ENCODE results near the gene SSH2. TPM values are rescaled to one million over a fixed set of nuclear protein-coding genes. Genes with fewer than 3 reads are reported as not detected.
"Not testable (repeated sequence)": the region's sequence is repeated elsewhere in the genome, so short reads cannot be mapped to it uniquely, and the experiment has no call there.

SSH2 gene
- total and polyA plus RNA-seq, 2 donors (not counting 1 experiment from before 2014, with no cell fraction given), result 51.5 to 183 TPM

- Histone ChIP-seq H2AFZ (ENCODE audit: insufficient read depth, low read depth, low read length, poor library complexity, severe bottlenecking) (no peak overlapping the region), H3K4me2 (replicated peaks; ENCODE audit: low read depth, low read length, poor library complexity, severe bottlenecking) (no peak overlapping the region), H3K27me3 (replicated peaks in 1 of 4; ENCODE audit: control extremely low read depth in 1 of 4, control insufficient read depth in 3 of 4, insufficient read depth in 4 of 4, low read length in 3 of 4) (no peaks in the 10 kb centered on the region), H3K4me3 (ENCODE audit: control extremely low read depth in 1 of 5, extremely low read depth in 1 of 5, insufficient read depth in 1 of 5, low read depth in 2 of 5, low read length in 4 of 5) (no peak overlapping the region), H3K27ac (ENCODE audit: low read length in 2 of 2) (no peak overlapping the region), H3K36me3 (replicated peaks in 1 of 2; ENCODE audit: control extremely low read depth in 1 of 2, control insufficient read depth in 1 of 2, extremely low read depth in 1 of 2, insufficient read depth in 2 of 2, low read length in 1 of 2) (peaks cover 12 to 67% of the 10 kb centered on the region in 2 experiments), H3K9me3 (ENCODE audit: control extremely low read depth in 1 of 3, control insufficient read depth in 2 of 3, insufficient read depth in 1 of 3, low read length in 2 of 3) (no peaks in the 10 kb centered on the region), H3K4me1 (ENCODE audit: control insufficient read depth in 2 of 2, insufficient read depth in 2 of 2, low read length in 2 of 2) (no peaks in the 10 kb centered on the region), H4K20me1 (ENCODE audit: control insufficient read depth, insufficient read depth, low read length, poor library complexity, severe bottlenecking) (no peaks in the 10 kb centered on the region), H3K9ac (ENCODE audit: low read length) (no peak overlapping the region), H3K79me2 (ENCODE audit: control insufficient read depth, insufficient read depth, low read length) (peaks cover 10% of the 10 kb centered on the region)
- POLR2A ChIA-PET, result no interaction called here
- DNase-seq (no peak), ATAC-seq (ENCODE audit: low read depth) (no peak)
- no CpG with 5 or more reads among the region's 1 CpG for WGBS (ENCODE audit: insufficient coverage)
- Mint-ChIP-seq H3K27me3 (no peaks in the 10 kb centered on the region), H3K4me3 (no peak overlapping the region), H3K9me3 (ENCODE audit: insufficient read depth) (no peaks in the 10 kb centered on the region), H3K4me1 (peaks cover 4% of the 10 kb centered on the region), H3K27ac (no peak overlapping the region)
- intact Hi-C loops (cut with micrococcal nuclease), result no loop called here
- CTCF ChIA-PET, result interaction anchor here (0.6 to 2.6 kb wide), 10 partner anchors 10 to 189 kb away, joined by 3 to 9 read pairs (median 4); no protein-coding TSS in a partner anchor
- no peak for TF ChIP-seq CTCF (IDR thresholded peaks at IDR 0.05)
Observed at GRCh38 chr17:29653995-29654714, 275.9 kb downstream of the SSH2 start.

- no peak for TF ChIP-seq CTCF (IDR thresholded peaks at IDR 0.05)
- TF ChIP-seq EZH2 (IDR thresholded peaks at IDR 0.05; ENCODE audit: borderline replicate concordance, insufficient read depth, low read depth, low read length, poor library complexity, severe bottlenecking), result no peak
- CTCF ChIA-PET, result interaction anchor here (0.6 to 2.6 kb wide), 6 partner anchors 15 to 150 kb away, joined by 3 to 9 read pairs (median 4); no protein-coding TSS in a partner anchor
- H4K20me1 ChIP-seq (ENCODE audit: control insufficient read depth, insufficient read depth, low read length, poor library complexity, severe bottlenecking), result no peaks in the 10 kb centered on the region
Observed at GRCh38 chr17:29652976-29653375, 277.1 kb downstream of the SSH2 start.

GRCh38 chr17:29651913-29652312, 278.1 kb downstream of the SSH2 start:
- intact Hi-C loops (cut with micrococcal nuclease); H3K4me2 ChIP-seq (replicated peaks; ENCODE audit: low read depth, low read length, poor library complexity, severe bottlenecking); H3K4me3 Mint-ChIP-seq; H2AFZ ChIP-seq (ENCODE audit: insufficient read depth, low read depth, low read length, poor library complexity, severe bottlenecking); H3K4me3 ChIP-seq (ENCODE audit: control extremely low read depth in 1 of 5, extremely low read depth in 1 of 5, insufficient read depth in 1 of 5, low read depth in 2 of 5, low read length in 4 of 5); H3K27ac Mint-ChIP-seq; H3K9me3 ChIP-seq (ENCODE audit: control extremely low read depth in 1 of 3, control insufficient read depth in 2 of 3, insufficient read depth in 1 of 3, low read length in 2 of 3); H3K9ac ChIP-seq (ENCODE audit: low read length); POLR2A ChIA-PET; H3K4me1 ChIP-seq (ENCODE audit: control insufficient read depth in 2 of 2, insufficient read depth in 2 of 2, low read length in 2 of 2); H3K4me1 Mint-ChIP-seq; H3K27ac ChIP-seq (ENCODE audit: low read length in 2 of 2); H3K27me3 ChIP-seq (replicated peaks in 1 of 4; ENCODE audit: control extremely low read depth in 1 of 4, control insufficient read depth in 3 of 4, insufficient read depth in 4 of 4, low read length in 3 of 4); ATAC-seq (ENCODE audit: low read depth); H3K79me2 ChIP-seq (ENCODE audit: control insufficient read depth, insufficient read depth, low read length); H3K9me3 Mint-ChIP-seq (ENCODE audit: insufficient read depth); DNase-seq; H4K20me1 ChIP-seq (ENCODE audit: control insufficient read depth, insufficient read depth, low read length, poor library complexity, severe bottlenecking); H3K27me3 Mint-ChIP-seq: not testable (repeated sequence)
- CTCF ChIA-PET, result interaction anchor here (1.7 kb wide), 1 partner anchor 13 kb away, joined by 7 read pairs; no protein-coding TSS in a partner anchor
- peaks cover 18 to 73% of the 10 kb centered on the region in 2 experiments for H3K36me3 ChIP-seq (replicated peaks in 1 of 2; ENCODE audit: control extremely low read depth in 1 of 2, control insufficient read depth in 1 of 2, extremely low read depth in 1 of 2, insufficient read depth in 2 of 2, low read length in 1 of 2)
- 80% methylated on average over 1 of the region's 7 CpGs for WGBS (ENCODE audit: insufficient coverage)

More at GRCh38 chr17:29652976-29653375, 277.1 kb downstream of the SSH2 start:
- Histone ChIP-seq H3K9me3 (ENCODE audit: control extremely low read depth in 1 of 3, control insufficient read depth in 2 of 3, insufficient read depth in 1 of 3, low read length in 2 of 3) (no peaks in the 10 kb centered on the region), H3K27me3 (replicated peaks in 1 of 4; ENCODE audit: control extremely low read depth in 1 of 4, control insufficient read depth in 3 of 4, insufficient read depth in 4 of 4, low read length in 3 of 4) (no peaks in the 10 kb centered on the region), H3K79me2 (ENCODE audit: control insufficient read depth, insufficient read depth, low read length) (peaks cover 11% of the 10 kb centered on the region), H3K36me3 (replicated peaks in 1 of 2; ENCODE audit: control extremely low read depth in 1 of 2, control insufficient read depth in 1 of 2, extremely low read depth in 1 of 2, insufficient read depth in 2 of 2, low read length in 1 of 2) (peaks cover 17 to 71% of the 10 kb centered on the region in 2 experiments), H3K4me2 (replicated peaks; ENCODE audit: low read depth, low read length, poor library complexity, severe bottlenecking) (no peak overlapping the region), H3K4me3 (ENCODE audit: control extremely low read depth in 1 of 5, extremely low read depth in 1 of 5, insufficient read depth in 1 of 5, low read depth in 2 of 5, low read length in 4 of 5) (no peak overlapping the region), H3K4me1 (ENCODE audit: control insufficient read depth in 2 of 2, insufficient read depth in 2 of 2, low read length in 2 of 2) (no peaks in the 10 kb centered on the region), H3K27ac (ENCODE audit: low read length in 2 of 2) (no peak overlapping the region), H3K9ac (ENCODE audit: low read length) (no peak overlapping the region), H2AFZ (ENCODE audit: insufficient read depth, low read depth, low read length, poor library complexity, severe bottlenecking) (no peak overlapping the region)
- DNase-seq (no peak), ATAC-seq (ENCODE audit: low read depth) (no peak)
- H3K9me3 Mint-ChIP-seq (ENCODE audit: insufficient read depth), result no peaks in the 10 kb centered on the region
- no peak overlapping the region for H3K27ac Mint-ChIP-seq
- no peak overlapping the region for H3K4me3 Mint-ChIP-seq
- peaks cover 4% of the 10 kb centered on the region for H3K4me1 Mint-ChIP-seq
- intact Hi-C loops (cut with micrococcal nuclease), result no loop called here
- POLR2A ChIA-PET, result no interaction called here
- no peaks in the 10 kb centered on the region for H3K27me3 Mint-ChIP-seq

All from B cell (primary cell).